GM10248 (cell line): ENCODE results near the gene AAR2.

ENCODE experiments used
- CTCF ChIA-PET: fragments of 300-600 bp; sonication (Branson Sonifier 250); formaldehyde crosslinking; extraction: SDS; loops from one replicate; lab custom pipeline; 2021; ENCODE audit warnings: antibody characterized with exemption; lab: Yijun Ruan, JAX
- POLR2A ChIA-PET: fragments of 350-650 bp; sonication (Branson Sonifier 250); formaldehyde crosslinking; extraction: SDS; loops from one replicate; lab custom pipeline; 2020; ENCODE audit warnings: antibody characterized with exemption; lab: Yijun Ruan, JAX
- DNase-seq: peaks from one replicate; pipeline ENCODE4 v3.0.0; 2012; ENCODE audit errors: extremely low spot score
- TF ChIP-seq, protein P1 (sequence below): IDR thresholded peaks from 2 replicates; pipeline ENCODE4 v1.5.1; 2012; ENCODE audit warnings: mild to moderate bottlenecking, low read depth; ENCODE audit errors: extremely low read depth, missing control alignments, control extremely low read depth

Gene AAR2

DNA sequence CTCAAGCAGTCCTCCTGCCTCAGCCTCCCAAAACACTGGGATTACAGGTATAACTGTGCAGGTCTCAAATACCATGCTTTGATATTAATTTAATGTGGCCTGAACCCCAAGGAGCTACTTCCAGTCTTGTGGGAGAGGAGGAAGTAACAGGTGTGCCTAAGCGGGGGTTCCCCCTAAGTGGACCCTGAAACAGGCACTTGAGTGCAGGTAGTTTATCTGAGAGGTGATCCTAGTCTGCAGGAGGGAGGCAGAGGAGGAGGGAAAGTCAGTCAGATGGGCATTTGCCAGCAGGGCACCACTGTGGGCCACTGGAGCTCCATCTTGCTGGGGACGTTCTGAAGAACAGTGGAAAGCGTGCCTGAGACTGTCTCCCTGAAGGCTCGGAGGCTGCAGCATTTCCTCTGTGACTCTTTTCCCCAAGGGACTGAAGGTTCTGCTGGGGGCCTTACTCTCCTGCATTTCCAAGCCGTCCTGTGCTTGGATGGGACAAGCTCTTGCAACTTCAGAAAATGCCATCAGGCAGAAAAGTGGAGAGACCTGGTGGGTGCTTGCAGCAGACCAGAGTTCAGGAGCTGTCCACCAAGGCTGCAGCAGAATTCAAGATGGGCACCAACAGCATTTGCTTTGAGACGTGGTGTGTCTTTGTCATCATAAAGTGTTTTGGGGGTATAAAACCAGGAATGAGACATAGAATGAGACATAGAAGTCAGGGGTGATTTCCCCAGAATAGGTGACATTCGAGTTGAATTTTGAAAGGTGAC, 65.3 kb downstream of the AAR2 start:
- ChIA-PET POLR2A (no interaction called here), CTCF (interaction anchor here (0.8 to 1.3 kb wide), 3 partner anchors 21 to 138 kb away, joined by 3 to 4 read pairs (median 3); no protein-coding TSS in a partner anchor)
- DNase-seq: peak; percentile 1
- TF ChIP-seq, protein P1, sequence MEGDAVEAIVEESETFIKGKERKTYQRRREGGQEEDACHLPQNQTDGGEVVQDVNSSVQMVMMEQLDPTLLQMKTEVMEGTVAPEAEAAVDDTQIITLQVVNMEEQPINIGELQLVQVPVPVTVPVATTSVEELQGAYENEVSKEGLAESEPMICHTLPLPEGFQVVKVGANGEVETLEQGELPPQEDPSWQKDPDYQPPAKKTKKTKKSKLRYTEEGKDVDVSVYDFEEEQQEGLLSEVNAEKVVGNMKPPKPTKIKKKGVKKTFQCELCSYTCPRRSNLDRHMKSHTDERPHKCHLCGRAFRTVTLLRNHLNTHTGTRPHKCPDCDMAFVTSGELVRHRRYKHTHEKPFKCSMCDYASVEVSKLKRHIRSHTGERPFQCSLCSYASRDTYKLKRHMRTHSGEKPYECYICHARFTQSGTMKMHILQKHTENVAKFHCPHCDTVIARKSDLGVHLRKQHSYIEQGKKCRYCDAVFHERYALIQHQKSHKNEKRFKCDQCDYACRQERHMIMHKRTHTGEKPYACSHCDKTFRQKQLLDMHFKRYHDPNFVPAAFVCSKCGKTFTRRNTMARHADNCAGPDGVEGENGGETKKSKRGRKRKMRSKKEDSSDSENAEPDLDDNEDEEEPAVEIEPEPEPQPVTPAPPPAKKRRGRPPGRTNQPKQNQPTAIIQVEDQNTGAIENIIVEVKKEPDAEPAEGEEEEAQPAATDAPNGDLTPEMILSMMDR: no peak

- DNase-seq: no peak
- TF ChIP-seq, protein P1: no peak
- POLR2A ChIA-PET: no interaction called here
- CTCF ChIA-PET: no interaction called here
Measured at GRCh38 chr20:36303020-36303595, 66.8 kb downstream of the AAR2 start.

DNA sequence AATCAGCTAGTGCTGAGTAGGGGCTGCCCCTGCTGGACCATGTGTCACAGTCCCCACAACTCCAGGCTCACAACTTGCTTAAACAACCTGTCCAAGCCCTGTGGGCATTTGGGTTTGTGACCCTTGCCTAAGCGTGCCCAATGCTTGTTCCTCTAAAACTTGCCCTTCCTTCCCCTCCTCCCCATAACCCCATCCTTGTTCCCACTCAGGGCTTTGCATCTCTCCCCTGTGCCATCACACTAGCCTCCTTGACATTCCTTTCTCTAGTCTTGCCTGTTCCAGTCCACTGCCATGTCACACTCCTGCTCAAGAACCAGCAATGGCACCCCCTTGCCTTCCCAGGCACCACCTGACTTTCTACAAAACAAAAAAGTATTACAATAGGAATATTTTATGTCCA, 67.6 kb downstream of the AAR2 start:
- DNase-seq: peak; percentile 5
- CTCF ChIA-PET: no interaction called here
- POLR2A ChIA-PET: no interaction called here
- TF ChIP-seq, protein P1: no peak

DNA sequence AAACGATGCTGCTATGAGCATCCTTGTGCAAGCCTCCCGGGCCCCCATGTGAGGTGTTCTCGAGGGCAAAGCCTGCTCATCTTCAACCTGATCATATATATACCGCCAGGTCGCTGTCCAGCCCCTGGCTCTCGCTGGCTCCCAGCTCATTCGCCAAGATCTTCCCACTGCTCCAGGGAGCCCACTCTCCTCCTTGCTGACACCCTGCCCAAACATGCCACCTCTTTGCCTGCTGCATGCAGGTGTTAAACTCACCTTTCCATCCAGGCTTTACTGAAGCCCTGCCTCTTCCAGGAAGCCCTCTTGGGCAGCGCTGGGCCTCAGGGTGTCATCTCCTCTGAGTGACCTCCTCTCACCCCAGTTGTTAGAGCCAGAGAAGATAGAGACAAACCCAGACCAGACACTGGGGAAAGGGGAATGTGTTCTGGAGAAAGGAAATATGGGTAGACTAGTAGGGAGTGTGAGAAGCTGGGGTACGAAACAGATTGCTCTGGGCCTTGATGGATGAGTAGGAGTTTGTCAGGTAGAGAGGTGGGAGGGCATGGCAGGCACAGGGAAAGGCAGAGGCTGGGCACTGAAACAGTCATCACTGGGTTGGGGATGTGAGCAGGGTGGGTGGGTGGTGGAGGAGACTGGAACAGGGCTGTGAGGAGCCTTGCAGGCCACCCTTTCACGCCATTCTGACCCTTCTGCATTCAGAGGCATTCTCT, 68.7 kb downstream of the AAR2 start:
- no peak for DNase-seq
- CTCF ChIA-PET: no interaction called here
- POLR2A ChIA-PET: no interaction called here
- TF ChIP-seq, protein P1: no peak

- TF ChIP-seq, protein P1: no peak
- ChIA-PET POLR2A (no interaction called here), CTCF (no interaction called here)
- peak; percentile 14 for DNase-seq
Measured at GRCh38 chr20:36305602-36306551, 69.6 kb downstream of the AAR2 start, which contains the start of gene DLGAP4. Gene DLGAP4, plus strand, starts transcription at chr20:36306339. Its CDS starts 125,379 bp downstream, at chr20:36431718.
